ENCODE measurements around the gene CBX6. TPM values are rescaled to one million over a fixed set of nuclear protein-coding genes. Genes with fewer than 3 reads are reported as not detected.

Gene CBX6
- total and polyA plus RNA-seq, 8 donors = 22.5 to 44.6 (median 27.9) TPM

GRCh38 chr22:38839686-38840085, 32.3 kb downstream of the CBX6 start:
- Histone ChIP-seq H3K27ac (no peak overlapping the region), H3K9me3 (no peaks in the 10 kb centered on the region), H3K27me3 (no peaks in the 10 kb centered on the region), H3K4me3 (no peak overlapping the region), H3K36me3 (no peaks in the 10 kb centered on the region), H3K4me1 (peaks cover 0 to 15% (median 3%) of the 10 kb centered on the region in 3 donors)
- WGBS, 2 donors = 96 to 98% methylated on average over 1 of the region's 1 CpG
- ATAC-seq (no peak), FAIRE-seq (no peak), DNase-seq (no peak)
- intact Hi-C loops (cut with DNase I) = no loop called here
- TF ChIP-seq CTCF (IDR thresholded peaks at IDR 0.05) = no peak

GRCh38 chr22:38837414-38837928, 34.5 kb downstream of the CBX6 start:
- intact Hi-C loops (cut with DNase I) = no loop called here
- Histone ChIP-seq H3K9me3 (no peaks in the 10 kb centered on the region), H3K36me3 (no peaks in the 10 kb centered on the region), H3K4me3 (no peak overlapping the region), H3K4me1 (peaks cover 0 to 11% (median 3%) of the 10 kb centered on the region in 3 donors), H3K27me3 (no peaks in the 10 kb centered on the region), H3K27ac (no peak overlapping the region)
- no peak for TF ChIP-seq CTCF (IDR thresholded peaks at IDR 0.05)
- DNase-seq = no peak
- ATAC-seq = no peak
- WGBS, 2 donors = 82 to 91% methylated on average over 6 of the region's 6 CpGs
- FAIRE-seq = no peak

- ATAC-seq (no peak), DNase-seq (no peak), FAIRE-seq (no peak)
- 77 to 81% methylated on average over 19 of the region's 19 CpGs for whole genome bisulfite sequencing, 2 donors
- no peak for TF ChIP-seq CTCF (IDR thresholded peaks at IDR 0.05)
- Histone ChIP-seq H3K9me3 (no peaks in the 10 kb centered on the region), H3K27me3 (no peaks in the 10 kb centered on the region), H3K4me3 (no peak overlapping the region), H3K27ac (no peak overlapping the region), H3K36me3 (no peaks in the 10 kb centered on the region), H3K4me1 (no peaks in the 10 kb centered on the region)
- intact Hi-C loops (cut with DNase I) = no loop called here
Measured at GRCh38 chr22:38835888-38836301, 36.1 kb downstream of the CBX6 start.

GRCh38 chr22:38834991-38835390, 37.0 kb downstream of the CBX6 start:
- H3K27ac ChIP-seq = no peak overlapping the region
- no peaks in the 10 kb centered on the region for H3K27me3 ChIP-seq
- no peaks in the 10 kb centered on the region for H3K9me3 ChIP-seq
- ATAC-seq (peak in 2 of 4 donors; percentile 22 to 42), FAIRE-seq (no peak), DNase-seq (peak in 1 of 6 donors; percentile 29)
- no peaks in the 10 kb centered on the region for H3K36me3 ChIP-seq
- no peak for TF ChIP-seq CTCF (IDR thresholded peaks at IDR 0.05)
- no peaks in the 10 kb centered on the region for H3K4me1 ChIP-seq
- H3K4me3 ChIP-seq = no peak overlapping the region
- intact Hi-C loops (cut with DNase I) = no loop called here
- 76 to 78% methylated on average over 5 of the region's 5 CpGs for WGBS, 2 donors

- TF ChIP-seq CTCF (IDR thresholded peaks at IDR 0.05) = no peak
- WGBS, 2 donors = 84 to 96% methylated on average over 13 of the region's 13 CpGs
- DNase-seq = no peak
- Histone ChIP-seq H3K27ac (no peak overlapping the region), H3K27me3 (no peaks in the 10 kb centered on the region), H3K36me3 (no peaks in the 10 kb centered on the region), H3K4me3 (no peak overlapping the region), H3K4me1 (no peaks in the 10 kb centered on the region), H3K9me3 (no peaks in the 10 kb centered on the region)
- FAIRE-seq = no peak
- intact Hi-C loops (cut with DNase I) = no loop called here
- ATAC-seq = no peak
Measured at GRCh38 chr22:38834215-38834953, 37.6 kb downstream of the CBX6 start.

Measured in pancreas (tissue), 10 donors.